Measurements from ENCODE around the gene GABRQ.

GRCh38 chrX:152638443-152638904 lies 779 bp downstream of the GABRQ start:
- TF ChIP-seq CTCF (IDR thresholded peaks at IDR 0.05; ENCODE audit: borderline replicate concordance, extremely low read depth, low read length, poor library complexity, severe bottlenecking): no peak
- TF ChIP-seq EZH2 (IDR thresholded peaks at IDR 0.05; ENCODE audit: borderline replicate concordance, low read depth, low read length, severe bottlenecking): no peak
